Measurements from ENCODE around the gene REG1A. TPM values are rescaled to one million over a fixed set of nuclear protein-coding genes. Genes with fewer than 3 reads are reported as not detected.

The REG1A gene
- total RNA-seq, 4 donors from 2014 or later, result 0.45 TPM; not detected in 3

DNA sequence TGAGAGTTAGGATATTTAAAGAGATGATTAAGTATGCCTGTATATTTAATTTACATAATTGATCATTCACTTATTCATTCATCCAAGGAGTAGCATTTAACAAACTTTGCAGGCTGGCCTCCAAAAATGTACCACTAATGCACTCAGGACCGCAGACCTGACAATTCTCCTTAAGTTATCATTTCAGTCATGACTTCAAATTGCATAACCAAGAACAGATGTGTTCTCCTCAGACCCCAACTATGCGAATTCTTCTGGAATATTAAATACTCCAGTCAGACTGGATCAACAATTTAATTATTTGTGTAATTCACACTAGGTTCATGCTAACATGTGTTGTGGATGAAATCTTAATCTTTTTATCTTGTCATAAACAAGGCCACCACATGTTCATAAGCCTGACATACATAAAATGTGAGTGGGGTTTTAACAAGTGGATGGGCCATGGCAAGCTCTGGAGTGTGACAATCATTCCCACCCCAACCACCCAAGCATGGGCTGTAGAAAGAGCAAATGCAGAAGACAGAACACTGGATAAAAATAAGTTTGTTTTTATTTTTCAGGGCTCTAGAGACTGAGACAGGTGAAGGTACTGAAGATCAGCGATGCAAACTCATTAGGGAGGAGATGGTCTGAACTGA is 35.7 kb upstream of the REG1A start:
- H3K4me3 ChIP-seq, result no peak overlapping the region
- no peak for DNase-seq (ENCODE audit: extremely low spot score)
- no peaks in the 10 kb centered on the region for H3K36me3 ChIP-seq
- intact Hi-C loops (cut with DNase I), result no loop called here
- WGBS, result 73% methylated on average over 3 of the region's 3 CpGs
- no peaks in the 10 kb centered on the region for H3K4me1 ChIP-seq
- H3K27me3 ChIP-seq, result peaks cover 0 to 3% (median 0%) of the 10 kb centered on the region in 4 donors
- TF ChIP-seq POLR2A (IDR thresholded peaks at IDR 0.05; ENCODE audit: low read depth), result no peak
- no peaks in the 10 kb centered on the region for H3K9me3 ChIP-seq
- no peak overlapping the region for H3K27ac ChIP-seq (replicated peaks in 1 of 4)

DNA sequence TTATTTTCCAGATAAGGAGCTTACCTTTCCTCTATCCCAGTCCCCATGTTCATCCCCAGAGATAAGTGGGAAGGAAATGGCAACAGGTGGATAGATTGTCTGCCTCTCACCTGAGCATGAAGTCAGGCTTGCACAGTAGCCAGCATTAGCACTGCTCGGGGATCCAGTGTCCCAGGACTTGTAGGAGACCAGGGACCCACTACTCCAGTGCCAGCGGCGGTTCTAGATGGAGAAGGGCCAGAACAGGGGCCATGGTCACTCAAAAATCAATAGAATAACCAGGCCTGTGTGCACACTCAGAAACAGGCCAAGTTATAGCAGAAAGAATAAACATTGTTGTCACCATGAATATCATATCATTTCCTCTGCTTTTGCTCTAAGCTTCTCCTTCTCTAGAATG is 34.9 kb upstream of the REG1A start:
- WGBS, result 57% methylated on average over 1 of the region's 3 CpGs
- intact Hi-C loops (cut with DNase I), result no loop called here
- H3K27me3 ChIP-seq, result peaks cover 0 to 3% (median 0%) of the 10 kb centered on the region in 4 donors
- H3K27ac ChIP-seq (replicated peaks in 1 of 4), result no peak overlapping the region
- H3K4me1 ChIP-seq, result no peaks in the 10 kb centered on the region
- TF ChIP-seq, protein P1, sequence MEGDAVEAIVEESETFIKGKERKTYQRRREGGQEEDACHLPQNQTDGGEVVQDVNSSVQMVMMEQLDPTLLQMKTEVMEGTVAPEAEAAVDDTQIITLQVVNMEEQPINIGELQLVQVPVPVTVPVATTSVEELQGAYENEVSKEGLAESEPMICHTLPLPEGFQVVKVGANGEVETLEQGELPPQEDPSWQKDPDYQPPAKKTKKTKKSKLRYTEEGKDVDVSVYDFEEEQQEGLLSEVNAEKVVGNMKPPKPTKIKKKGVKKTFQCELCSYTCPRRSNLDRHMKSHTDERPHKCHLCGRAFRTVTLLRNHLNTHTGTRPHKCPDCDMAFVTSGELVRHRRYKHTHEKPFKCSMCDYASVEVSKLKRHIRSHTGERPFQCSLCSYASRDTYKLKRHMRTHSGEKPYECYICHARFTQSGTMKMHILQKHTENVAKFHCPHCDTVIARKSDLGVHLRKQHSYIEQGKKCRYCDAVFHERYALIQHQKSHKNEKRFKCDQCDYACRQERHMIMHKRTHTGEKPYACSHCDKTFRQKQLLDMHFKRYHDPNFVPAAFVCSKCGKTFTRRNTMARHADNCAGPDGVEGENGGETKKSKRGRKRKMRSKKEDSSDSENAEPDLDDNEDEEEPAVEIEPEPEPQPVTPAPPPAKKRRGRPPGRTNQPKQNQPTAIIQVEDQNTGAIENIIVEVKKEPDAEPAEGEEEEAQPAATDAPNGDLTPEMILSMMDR (IDR thresholded peaks at IDR 0.05), result no peak
- TF ChIP-seq POLR2A (IDR thresholded peaks at IDR 0.05; ENCODE audit: low read depth) (no peak), POLR2AphosphoS5 (IDR thresholded peaks at IDR 0.05) (no peak), EP300 (IDR thresholded peaks at IDR 0.05) (no peak)
- H3K36me3 ChIP-seq, result no peaks in the 10 kb centered on the region
- H3K9me3 ChIP-seq, result no peaks in the 10 kb centered on the region
- no peak overlapping the region for H3K4me3 ChIP-seq
- no peak for DNase-seq (ENCODE audit: extremely low spot score)

DNA sequence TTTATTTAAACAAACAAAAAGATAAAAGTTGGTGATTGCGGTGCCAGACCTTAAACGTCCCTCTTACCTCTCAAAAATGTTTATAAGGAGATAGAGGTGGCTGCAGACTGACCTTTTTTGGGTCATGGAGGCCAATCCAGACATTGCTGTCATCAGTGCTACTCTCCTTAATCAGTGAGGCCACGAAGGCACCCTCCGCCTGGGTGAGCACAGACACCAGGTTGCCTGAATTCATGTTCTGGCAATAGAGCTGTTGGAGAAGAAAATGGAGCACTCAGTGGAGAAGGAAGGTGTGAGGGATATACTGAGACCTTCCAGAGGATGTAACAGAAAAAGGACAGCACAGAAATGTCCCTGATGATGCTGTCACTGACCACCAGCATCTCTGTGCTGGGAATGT is 34.0 kb upstream of the REG1A start:
- H3K36me3 ChIP-seq, result no peaks in the 10 kb centered on the region
- WGBS, result 61% methylated on average over 4 of the region's 4 CpGs
- peaks cover 0 to 3% (median 0%) of the 10 kb centered on the region in 4 donors for H3K27me3 ChIP-seq
- no peak overlapping the region for H3K27ac ChIP-seq (replicated peaks in 1 of 4)
- DNase-seq (ENCODE audit: extremely low spot score), result no peak
- H3K9me3 ChIP-seq, result no peaks in the 10 kb centered on the region
- TF ChIP-seq, protein P1 (IDR thresholded peaks at IDR 0.05), result no peak
- TF ChIP-seq EP300 (IDR thresholded peaks at IDR 0.05) (no peak), POLR2AphosphoS5 (IDR thresholded peaks at IDR 0.05) (no peak), POLR2A (IDR thresholded peaks at IDR 0.05; ENCODE audit: low read depth) (no peak)
- intact Hi-C loops (cut with DNase I), result no loop called here
- no peak overlapping the region for H3K4me3 ChIP-seq
- H3K4me1 ChIP-seq, result no peaks in the 10 kb centered on the region

DNA sequence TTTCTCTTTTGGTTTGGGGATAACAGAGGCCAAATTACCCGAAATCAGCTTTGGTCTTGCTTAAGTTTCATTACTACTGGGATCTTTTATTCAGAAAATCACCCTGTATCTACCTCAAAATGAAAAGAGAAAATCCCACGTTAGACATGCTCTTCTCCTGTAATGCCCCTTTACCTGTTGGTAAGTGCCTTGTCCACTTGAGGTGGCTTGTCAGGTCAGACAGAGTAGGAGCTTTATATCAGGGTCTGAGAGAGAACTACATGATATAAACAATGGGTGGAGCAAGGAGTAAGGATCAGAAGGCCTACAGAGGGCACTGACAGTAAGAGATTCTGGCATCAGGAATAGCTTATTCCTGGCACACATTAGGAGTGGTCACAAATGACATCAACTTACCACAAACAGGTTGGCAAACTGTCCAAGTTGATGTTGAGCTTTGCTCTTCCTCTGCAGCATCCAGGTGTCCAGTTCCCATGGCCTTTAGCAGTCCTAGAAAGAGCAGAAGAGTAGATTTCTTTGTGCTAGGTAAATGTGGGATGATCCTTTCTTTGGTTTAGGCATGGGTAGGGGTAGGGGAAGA is 32.4 kb upstream of the REG1A start, which contains the start of gene REG1B:
TSS of gene REG1B (minus strand) at position 209 of the 580 bp plus-strand sequence. CDS start 381 bp downstream, outside the sequence.
- no peak for TF ChIP-seq EP300 (IDR thresholded peaks at IDR 0.05)
- TF ChIP-seq, protein P1 (IDR thresholded peaks at IDR 0.05), result no peak
- no peak for TF ChIP-seq POLR2AphosphoS5 (IDR thresholded peaks at IDR 0.05)
- no peak for TF ChIP-seq POLR2A (IDR thresholded peaks at IDR 0.05; ENCODE audit: low read depth)
- DNase-seq (ENCODE audit: extremely low spot score), result no peak
- WGBS, result 72% methylated on average over 2 of the region's 2 CpGs
- no peaks in the 10 kb centered on the region for H3K4me1 ChIP-seq
- no peak within 1 kb of the TSS for H3K27ac ChIP-seq (replicated peaks in 1 of 4)
- H3K9me3 ChIP-seq, result no peaks in the 10 kb centered on the region
- H3K27me3 ChIP-seq, result peaks cover 0 to 3% (median 0%) of the 10 kb centered on the region in 4 donors
- H3K4me3 ChIP-seq, result no peak within 1 kb of the TSS
- intact Hi-C loops (cut with DNase I), result no loop called here
- H3K36me3 ChIP-seq, result no peaks in the 10 kb centered on the region

DNA sequence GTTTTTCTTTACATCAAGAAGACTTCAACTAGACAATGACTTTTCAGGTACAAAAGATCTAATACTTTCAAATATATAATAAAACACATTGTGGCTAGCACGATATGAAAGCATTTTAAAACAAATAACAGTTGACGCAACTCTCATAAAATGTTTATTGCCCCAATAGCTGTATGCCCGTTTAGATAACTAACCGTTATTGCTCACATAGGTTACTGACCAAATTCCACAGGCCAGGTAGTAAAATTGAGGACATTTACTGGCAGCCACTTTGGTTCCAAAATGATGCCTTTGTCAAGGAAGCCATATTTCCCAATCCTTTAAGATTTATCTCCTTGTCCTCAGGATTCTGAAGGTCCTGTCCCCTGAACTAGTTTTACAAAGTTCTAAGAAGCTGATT is 29.6 kb upstream of the REG1A start:
- DNase-seq (ENCODE audit: extremely low spot score), result no peak
- Histone ChIP-seq H3K36me3 (no peaks in the 10 kb centered on the region), H3K27me3 (no peaks in the 10 kb centered on the region), H3K4me3 (no peak overlapping the region), H3K4me1 (no peaks in the 10 kb centered on the region), H3K27ac (replicated peaks in 1 of 4) (no peak overlapping the region), H3K9me3 (no peaks in the 10 kb centered on the region)
- TF ChIP-seq POLR2A (IDR thresholded peaks at IDR 0.05; ENCODE audit: low read depth) (no peak), EP300 (IDR thresholded peaks at IDR 0.05) (no peak), POLR2AphosphoS5 (IDR thresholded peaks at IDR 0.05) (no peak)
- TF ChIP-seq, protein P1 (IDR thresholded peaks at IDR 0.05), result no peak
- intact Hi-C loops (cut with DNase I), result no loop called here
- WGBS, result 83% methylated on average over 4 of the region's 4 CpGs
